Measurements from ENCODE around the gene VNN1.
A peak's percentile ranks its signal among the peaks of the same experiment; 100 is the strongest.
"Not testable (repeated sequence)": the region's sequence is repeated elsewhere in the genome, so short reads cannot be mapped to it uniquely, and the experiment has no call there.

VNN1 gene

GRCh38 chr6:132669690-132670291 lies 44.1 kb downstream of the VNN1 start:
- Mint-ChIP-seq H3K27ac (peak overlapping the region; percentile 53), H3K4me1 (peaks cover 8% of the 10 kb centered on the region), H3K4me3 (peak overlapping the region; percentile 48), H3K9me3 (no peaks in the 10 kb centered on the region), H3K27me3 (no peaks in the 10 kb centered on the region), H3K36me3 (no peaks in the 10 kb centered on the region)
- ATAC-seq = peak; percentile 69

GRCh38 chr6:132666118-132666517 lies 47.7 kb downstream of the VNN1 start:
- H3K4me3 Mint-ChIP-seq = no peak overlapping the region

GRCh38 chr6:132664309-132665034 lies 49.4 kb downstream of the VNN1 start:
- ATAC-seq = no peak
- H3K9me3 Mint-ChIP-seq = no peaks in the 10 kb centered on the region

More at GRCh38 chr6:132666118-132666517, 47.7 kb downstream of the VNN1 start:
- ATAC-seq = no peak
- Mint-ChIP-seq H3K4me1 (peaks cover 8% of the 10 kb centered on the region), H3K27ac (no peak overlapping the region), H3K27me3 (no peaks in the 10 kb centered on the region), H3K9me3 (no peaks in the 10 kb centered on the region), H3K36me3 (no peaks in the 10 kb centered on the region)

GRCh38 chr6:132663661-132664060 lies 50.2 kb downstream of the VNN1 start:
- Mint-ChIP-seq H3K27me3 (no peaks in the 10 kb centered on the region), H3K4me1 (no peaks in the 10 kb centered on the region), H3K27ac (no peak overlapping the region), H3K9me3 (no peaks in the 10 kb centered on the region), H3K4me3 (no peak overlapping the region), H3K36me3 (no peaks in the 10 kb centered on the region)
- ATAC-seq = no peak

More at GRCh38 chr6:132664309-132665034, 49.4 kb downstream of the VNN1 start:
- H3K27me3 Mint-ChIP-seq = no peaks in the 10 kb centered on the region
- H3K36me3 Mint-ChIP-seq = no peaks in the 10 kb centered on the region
- H3K4me3 Mint-ChIP-seq = no peak overlapping the region
- no peak overlapping the region for H3K27ac Mint-ChIP-seq
- H3K4me1 Mint-ChIP-seq = no peaks in the 10 kb centered on the region

- no peaks in the 10 kb centered on the region for H3K27me3 Mint-ChIP-seq
- no peaks in the 10 kb centered on the region for H3K4me1 Mint-ChIP-seq
- no peaks in the 10 kb centered on the region for H3K36me3 Mint-ChIP-seq
- ATAC-seq = no peak
- no peak overlapping the region for H3K4me3 Mint-ChIP-seq
- H3K27ac Mint-ChIP-seq = no peak overlapping the region
- no peaks in the 10 kb centered on the region for H3K9me3 Mint-ChIP-seq
Observed at GRCh38 chr6:132661906-132662305, 51.9 kb downstream of the VNN1 start.

- no peak within 1 kb of the TSS for H3K4me3 Mint-ChIP-seq
- no peaks in the 10 kb centered on the region for H3K9me3 Mint-ChIP-seq
- no peaks in the 10 kb centered on the region for H3K27me3 Mint-ChIP-seq
- H3K27ac Mint-ChIP-seq = no peak within 1 kb of the TSS
- no peaks in the 10 kb centered on the region for H3K36me3 Mint-ChIP-seq
- no peaks in the 10 kb centered on the region for H3K4me1 Mint-ChIP-seq
- no peak for ATAC-seq
Observed at GRCh38 chr6:132659082-132659481, 54.8 kb downstream of the VNN1 start, which contains the start of gene TAAR1. TAAR1 (minus strand) TSS chr6:132659182; CDS start chr6:132646003, 13,179 bp downstream.

GRCh38 chr6:132651062-132651461 lies 62.8 kb downstream of the VNN1 start:
- H3K9me3 Mint-ChIP-seq = no peaks in the 10 kb centered on the region
- peak; percentile 90 for ATAC-seq
- H3K36me3 Mint-ChIP-seq = no peaks in the 10 kb centered on the region
- no peak overlapping the region for H3K27ac Mint-ChIP-seq
- H3K27me3 Mint-ChIP-seq = no peaks in the 10 kb centered on the region
- no peak overlapping the region for H3K4me3 Mint-ChIP-seq
- no peaks in the 10 kb centered on the region for H3K4me1 Mint-ChIP-seq

GRCh38 chr6:132650429-132650828 lies 63.4 kb downstream of the VNN1 start:
- ATAC-seq = no peak
- no peaks in the 10 kb centered on the region for H3K4me1 Mint-ChIP-seq

GRCh38 chr6:132648828-132649227 lies 65.0 kb downstream of the VNN1 start:
- Mint-ChIP-seq H3K27me3 (no peaks in the 10 kb centered on the region), H3K27ac (no peak overlapping the region), H3K4me3 (no peak overlapping the region), H3K36me3 (no peaks in the 10 kb centered on the region), H3K9me3 (no peaks in the 10 kb centered on the region), H3K4me1 (peaks cover under 1% of the 10 kb centered on the region)
- ATAC-seq = no peak

More at GRCh38 chr6:132650429-132650828, 63.4 kb downstream of the VNN1 start:
- Mint-ChIP-seq H3K27me3 (no peaks in the 10 kb centered on the region), H3K4me3 (no peak overlapping the region), H3K9me3 (no peaks in the 10 kb centered on the region), H3K27ac (no peak overlapping the region), H3K36me3 (no peaks in the 10 kb centered on the region)

GRCh38 chr6:132648356-132648755 lies 65.5 kb downstream of the VNN1 start:
- no peaks in the 10 kb centered on the region for H3K9me3 Mint-ChIP-seq
- H3K27me3 Mint-ChIP-seq = no peaks in the 10 kb centered on the region
- H3K36me3 Mint-ChIP-seq = no peaks in the 10 kb centered on the region
- no peak overlapping the region for H3K27ac Mint-ChIP-seq
- ATAC-seq = no peak
- H3K4me1 Mint-ChIP-seq = peaks cover 5% of the 10 kb centered on the region
- no peak overlapping the region for H3K4me3 Mint-ChIP-seq

- Mint-ChIP-seq H3K9me3 (no peaks in the 10 kb centered on the region), H3K4me1 (peaks cover 18% of the 10 kb centered on the region), H3K27ac (no peak overlapping the region), H3K4me3 (no peak overlapping the region), H3K36me3 (no peaks in the 10 kb centered on the region), H3K27me3 (peaks cover 6% of the 10 kb centered on the region)
- peak; percentile 54 for ATAC-seq
Observed at GRCh38 chr6:132643547-132643946, 70.3 kb downstream of the VNN1 start.

GRCh38 chr6:132637135-132637534 lies 76.7 kb downstream of the VNN1 start:
- H3K9me3 Mint-ChIP-seq, H3K4me3 Mint-ChIP-seq, ATAC-seq, H3K36me3 Mint-ChIP-seq, H3K27ac Mint-ChIP-seq: not testable (repeated sequence)
- H3K27me3 Mint-ChIP-seq = peaks cover 50% of the 10 kb centered on the region
- H3K4me1 Mint-ChIP-seq = peaks cover 19% of the 10 kb centered on the region

GRCh38 chr6:132635906-132636305 lies 77.9 kb downstream of the VNN1 start:
- H3K27ac Mint-ChIP-seq, H3K9me3 Mint-ChIP-seq, H3K36me3 Mint-ChIP-seq, H3K4me3 Mint-ChIP-seq, ATAC-seq: not testable (repeated sequence)
- Mint-ChIP-seq H3K27me3 (peaks cover 50% of the 10 kb centered on the region), H3K4me1 (peaks cover 19% of the 10 kb centered on the region)

- H3K4me3 Mint-ChIP-seq, ATAC-seq, H3K27ac Mint-ChIP-seq, H3K9me3 Mint-ChIP-seq, H3K36me3 Mint-ChIP-seq: not testable (repeated sequence)
- Mint-ChIP-seq H3K27me3 (peaks cover 50% of the 10 kb centered on the region), H3K4me1 (peaks cover 19% of the 10 kb centered on the region)
Observed at GRCh38 chr6:132635288-132635687, 78.6 kb downstream of the VNN1 start.

GRCh38 chr6:132634796-132635195 lies 79.1 kb downstream of the VNN1 start:
- no peak overlapping the region for H3K4me3 Mint-ChIP-seq
- H3K9me3 Mint-ChIP-seq = no peaks in the 10 kb centered on the region
- ATAC-seq = no peak
- H3K36me3 Mint-ChIP-seq = no peaks in the 10 kb centered on the region
- no peak overlapping the region for H3K27ac Mint-ChIP-seq
- peaks cover 51% of the 10 kb centered on the region for H3K27me3 Mint-ChIP-seq
- peaks cover 19% of the 10 kb centered on the region for H3K4me1 Mint-ChIP-seq

- H3K27ac Mint-ChIP-seq = no peak overlapping the region
- ATAC-seq = no peak
- H3K4me1 Mint-ChIP-seq = peaks cover 6% of the 10 kb centered on the region
- no peaks in the 10 kb centered on the region for H3K36me3 Mint-ChIP-seq
- H3K27me3 Mint-ChIP-seq = peaks cover 58% of the 10 kb centered on the region
- no peak overlapping the region for H3K4me3 Mint-ChIP-seq
- H3K9me3 Mint-ChIP-seq = no peaks in the 10 kb centered on the region
Observed at GRCh38 chr6:132633362-132633761, 80.5 kb downstream of the VNN1 start.
